SK-MEL-5 (cell line): ENCODE results near the gene ZSCAN16. TPM values are rescaled to one million over a fixed set of nuclear protein-coding genes. Genes with fewer than 3 reads are reported as not detected.
A peak's percentile ranks its signal among the peaks of the same experiment; 100 is the strongest.
"Not testable (repeated sequence)": the region's sequence is repeated elsewhere in the genome, so short reads cannot be mapped to it uniquely, and the experiment has no call there.

Experiments used
- DNase-seq: peaks from one replicate; pipeline ENCODE4 v3.0.0-alpha.2; 2016; ENCODE audit warnings: low read depth, low spot score
- in situ Hi-C: cut with HindIII; loops from 2 replicates; pipeline ENCODE4 v1.10.0; 2016; ENCODE audit warnings: low sequenced_read_pairs, high pct_unique_total_duplicates, low pct_unique_long_range_greater_than_20kb
- total RNA-seq: library from RNA; depleted of rRNA; stranded (reverse); fragments of >200 nt; shearing (Covaris generic); gene quantifications from 2 replicates; pipeline ENCODE4 v1.2.3, GENCODE V29; 2014

The ZSCAN16 gene
- total RNA-seq, 1 experiment from 2014 or later, result 2.1 TPM

GRCh38 chr6:28118217-28118616 is 6.2 kb upstream of the ZSCAN16 start:
- no peak for DNase-seq
- in situ Hi-C loops, result no loop called here

DNA sequence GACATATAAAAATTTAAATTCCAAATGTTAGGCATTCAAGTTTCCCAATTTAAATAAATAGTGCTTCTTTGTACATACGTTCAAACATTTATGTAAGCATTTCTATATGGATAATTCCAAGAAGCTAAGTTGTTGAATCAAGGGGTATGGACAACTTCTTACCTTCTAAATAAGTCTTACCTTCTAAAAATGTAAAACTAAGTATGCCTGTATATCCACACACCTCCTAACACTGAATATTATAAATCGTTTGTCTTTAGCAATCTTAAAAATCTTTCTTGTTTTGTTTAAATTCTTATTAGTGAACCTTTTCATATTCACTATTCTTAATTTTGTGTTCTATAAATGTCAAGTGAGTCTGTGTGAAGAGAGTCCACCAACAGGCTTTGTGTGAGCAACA is 2.5 kb upstream of the ZSCAN16 start:
- DNase-seq, result no peak
- in situ Hi-C loops, result no loop called here

DNA sequence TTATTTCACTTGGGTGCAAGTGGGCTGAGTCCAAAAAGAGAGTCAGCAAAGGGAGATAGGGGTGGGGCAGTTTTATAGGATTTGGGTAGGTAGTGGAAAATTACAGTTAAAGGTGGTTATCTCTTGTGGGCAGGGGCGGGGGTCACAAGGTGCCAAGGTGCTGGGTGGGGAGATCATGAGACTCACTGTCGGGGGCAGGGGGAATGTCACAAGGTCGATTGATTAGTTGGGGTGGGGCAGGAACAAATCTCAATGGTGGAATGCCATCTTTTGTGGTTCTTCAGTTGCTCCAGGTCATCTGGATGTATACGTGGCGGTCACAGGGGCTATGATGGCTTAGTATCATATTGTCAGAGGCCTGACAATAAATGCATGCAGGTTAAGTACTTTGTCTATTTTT is 2.1 kb upstream of the ZSCAN16 start:
- in situ Hi-C loops, DNase-seq: not testable (repeated sequence)

- DNase-seq, result no peak
- in situ Hi-C loops, result no loop called here
Observed at GRCh38 chr6:28124971-28125353, 553 bp downstream of the ZSCAN16 start.

DNA sequence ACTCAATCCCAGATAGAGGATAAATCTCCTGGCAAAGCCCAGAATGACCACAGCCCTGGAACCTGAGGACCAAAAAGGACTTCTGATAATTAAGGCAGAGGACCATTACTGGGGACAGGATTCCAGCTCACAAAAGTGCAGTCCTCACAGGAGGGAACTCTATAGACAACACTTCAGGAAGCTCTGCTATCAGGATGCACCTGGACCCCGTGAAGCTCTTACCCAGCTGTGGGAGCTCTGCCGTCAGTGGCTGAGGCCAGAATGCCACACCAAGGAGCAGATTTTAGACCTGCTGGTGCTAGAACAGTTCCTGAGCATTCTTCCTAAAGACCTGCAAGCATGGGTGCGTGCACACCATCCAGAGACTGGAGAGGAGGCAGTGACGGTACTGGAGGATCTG is 992 bp downstream of the ZSCAN16 start:
- in situ Hi-C loops, result no loop called here
- no peak for DNase-seq

DNA sequence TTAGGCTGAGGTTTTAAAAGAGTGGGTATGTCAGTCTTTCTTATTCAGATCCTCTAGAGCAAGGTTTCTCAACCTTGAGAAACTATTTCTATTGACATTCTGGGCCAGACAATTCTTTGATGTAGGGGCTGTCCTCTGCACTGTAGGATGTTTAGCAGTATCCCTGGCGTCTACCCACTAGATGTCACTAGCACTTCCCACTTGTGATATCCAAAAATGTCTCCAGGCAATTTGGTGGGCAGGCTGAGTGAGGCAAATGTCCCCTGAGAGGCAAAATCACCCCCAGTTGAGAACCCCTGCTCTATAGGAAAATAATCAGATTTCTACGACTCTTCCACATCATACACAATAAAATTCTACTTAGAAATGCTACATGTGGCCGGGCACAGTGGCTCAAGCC is 9.6 kb downstream of the ZSCAN16 start:
- in situ Hi-C loops, result no loop called here
- DNase-seq, result peak; percentile 82

DNA sequence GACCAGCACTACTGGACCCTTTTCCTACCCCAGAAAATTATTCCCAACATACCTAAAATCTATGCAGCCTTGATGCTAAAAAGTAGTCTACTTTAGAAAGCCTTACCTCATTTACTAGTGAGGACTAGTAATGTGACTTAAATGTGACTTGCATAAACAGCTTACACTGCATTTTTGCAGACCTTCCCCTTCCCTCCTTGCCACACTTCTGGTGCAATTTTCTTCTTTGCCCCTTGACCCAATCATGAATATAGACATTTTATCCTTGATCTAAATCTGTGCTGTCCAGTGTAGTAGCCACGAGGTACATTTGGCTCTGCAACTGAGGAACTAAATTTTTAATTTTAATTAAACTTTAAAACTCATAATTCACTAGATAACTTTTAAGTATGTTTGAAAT is 10.3 kb downstream of the ZSCAN16 start:
- DNase-seq, result peak; percentile 14
- in situ Hi-C loops, result no loop called here

DNA sequence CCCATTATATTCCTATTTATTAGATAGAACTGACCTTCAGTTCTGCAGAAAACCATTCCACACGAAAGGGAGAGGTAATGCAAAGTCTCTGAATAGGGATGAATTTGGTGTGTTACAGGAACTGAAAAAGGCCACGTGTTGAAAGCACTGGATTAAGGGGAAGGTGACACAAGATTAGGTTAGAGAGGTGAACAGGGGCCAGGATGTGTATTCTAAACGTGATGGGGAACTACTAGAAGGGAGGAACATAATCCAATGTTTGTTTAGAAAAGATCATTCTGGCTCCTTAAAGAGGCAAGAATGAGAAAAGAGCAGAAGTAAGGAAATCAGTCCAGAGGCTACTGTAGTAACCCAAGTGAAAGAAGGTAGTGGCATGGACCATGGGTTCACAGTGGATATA is 11.0 kb downstream of the ZSCAN16 start:
- in situ Hi-C loops, result no loop called here
- no peak for DNase-seq

DNA sequence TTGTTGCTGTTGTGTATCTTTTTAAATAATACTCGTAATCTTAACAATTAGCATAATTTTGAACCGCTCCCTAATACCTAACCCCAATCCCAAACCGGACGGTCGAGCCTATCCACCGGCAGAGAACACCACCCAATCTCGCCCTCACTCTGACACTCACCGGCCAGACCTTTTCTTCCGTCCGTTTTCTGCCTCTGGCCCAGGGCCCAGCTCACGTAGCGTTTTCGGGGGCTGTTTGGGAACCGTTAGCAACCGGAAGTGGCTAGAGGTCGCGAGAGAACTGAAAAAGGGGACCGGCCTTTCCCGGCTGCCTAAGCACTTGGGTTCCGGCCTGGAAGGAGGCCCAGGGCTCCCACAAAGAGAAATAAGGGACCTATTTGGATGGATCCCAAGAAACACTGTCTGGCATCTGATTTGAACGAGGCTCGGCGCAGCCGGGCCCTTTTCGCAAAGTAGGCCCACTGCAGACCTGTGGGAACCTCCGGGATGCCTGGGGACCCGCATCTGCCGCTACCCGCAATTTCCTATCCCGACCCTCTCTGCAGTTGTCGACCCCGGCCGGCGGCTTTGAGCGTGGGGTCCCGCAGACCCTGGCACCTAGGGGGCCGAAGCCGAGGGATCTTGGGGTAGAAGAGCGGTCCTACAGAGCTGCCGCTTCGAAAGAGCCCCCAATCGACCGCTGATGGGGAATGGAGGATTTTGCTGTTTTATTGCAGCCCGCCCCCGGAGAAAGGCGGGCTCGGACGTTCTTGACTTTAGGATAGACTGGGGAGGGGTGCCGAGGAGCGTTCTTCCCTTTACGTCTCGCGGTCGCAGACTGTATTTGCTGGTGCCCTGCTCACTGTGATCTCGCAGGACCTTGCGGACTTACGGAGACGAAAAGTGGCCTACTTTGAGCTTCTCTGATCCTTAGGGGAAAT is 12.4 kb downstream of the ZSCAN16 start:
- peak; percentile 92 for DNase-seq
- in situ Hi-C loops, result no loop called here

- DNase-seq, result no peak
- in situ Hi-C loops, result no loop called here
Observed at GRCh38 chr6:28137505-28137981, 13.1 kb downstream of the ZSCAN16 start.

DNA sequence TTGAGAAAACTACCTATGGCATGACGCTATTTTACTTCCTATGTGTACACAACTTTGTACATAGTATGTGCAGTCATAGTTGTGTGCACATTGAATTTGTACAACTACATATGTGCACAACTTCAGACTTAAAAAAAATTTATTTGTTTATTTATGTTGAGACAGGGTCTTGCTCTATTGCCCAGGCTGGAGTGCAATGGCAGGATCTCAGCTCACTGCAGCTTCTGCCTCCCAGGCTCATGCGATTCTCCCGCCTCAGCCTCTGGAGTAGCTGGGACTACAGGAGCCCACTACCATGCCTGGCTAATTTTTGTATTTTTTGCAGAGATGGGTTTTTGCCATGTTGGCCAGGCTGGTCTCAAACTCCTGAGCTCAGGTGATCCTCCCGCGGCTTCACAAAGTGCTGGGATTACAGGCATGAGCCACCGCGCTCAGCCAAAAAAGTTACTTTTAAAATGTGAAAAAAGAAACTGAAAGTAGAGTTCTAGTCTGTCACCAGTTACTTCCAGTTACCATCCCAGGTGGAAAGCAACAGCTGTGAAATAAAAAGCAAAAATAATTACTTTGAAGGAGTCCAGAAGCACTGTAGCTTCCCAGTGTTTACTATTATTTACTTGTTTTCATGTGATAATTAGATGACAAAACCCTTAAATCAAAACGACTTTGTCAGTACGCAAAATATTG is 15.6 kb downstream of the ZSCAN16 start:
- in situ Hi-C loops, result no loop called here
- DNase-seq, result no peak

DNA sequence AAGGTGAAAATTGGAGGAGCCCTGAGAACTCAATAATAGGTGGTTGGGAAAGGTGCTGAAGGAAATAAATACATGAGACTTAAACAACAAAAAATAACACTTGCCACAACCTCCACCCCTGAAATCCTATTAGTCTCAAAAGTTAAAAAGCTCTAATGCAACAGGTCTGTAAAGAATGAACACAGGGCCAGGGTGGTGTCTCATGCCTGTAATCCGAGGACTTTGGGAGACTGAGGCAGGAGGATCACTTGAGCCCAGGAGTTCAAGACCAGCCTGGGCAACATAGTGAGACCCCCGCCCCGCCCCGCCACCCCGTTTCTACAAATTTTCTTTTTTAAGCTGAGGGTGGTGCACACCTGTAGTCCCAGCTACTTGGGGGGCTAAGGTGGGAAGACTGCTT is 16.2 kb downstream of the ZSCAN16 start:
- in situ Hi-C loops, result no loop called here
- DNase-seq, result no peak

DNA sequence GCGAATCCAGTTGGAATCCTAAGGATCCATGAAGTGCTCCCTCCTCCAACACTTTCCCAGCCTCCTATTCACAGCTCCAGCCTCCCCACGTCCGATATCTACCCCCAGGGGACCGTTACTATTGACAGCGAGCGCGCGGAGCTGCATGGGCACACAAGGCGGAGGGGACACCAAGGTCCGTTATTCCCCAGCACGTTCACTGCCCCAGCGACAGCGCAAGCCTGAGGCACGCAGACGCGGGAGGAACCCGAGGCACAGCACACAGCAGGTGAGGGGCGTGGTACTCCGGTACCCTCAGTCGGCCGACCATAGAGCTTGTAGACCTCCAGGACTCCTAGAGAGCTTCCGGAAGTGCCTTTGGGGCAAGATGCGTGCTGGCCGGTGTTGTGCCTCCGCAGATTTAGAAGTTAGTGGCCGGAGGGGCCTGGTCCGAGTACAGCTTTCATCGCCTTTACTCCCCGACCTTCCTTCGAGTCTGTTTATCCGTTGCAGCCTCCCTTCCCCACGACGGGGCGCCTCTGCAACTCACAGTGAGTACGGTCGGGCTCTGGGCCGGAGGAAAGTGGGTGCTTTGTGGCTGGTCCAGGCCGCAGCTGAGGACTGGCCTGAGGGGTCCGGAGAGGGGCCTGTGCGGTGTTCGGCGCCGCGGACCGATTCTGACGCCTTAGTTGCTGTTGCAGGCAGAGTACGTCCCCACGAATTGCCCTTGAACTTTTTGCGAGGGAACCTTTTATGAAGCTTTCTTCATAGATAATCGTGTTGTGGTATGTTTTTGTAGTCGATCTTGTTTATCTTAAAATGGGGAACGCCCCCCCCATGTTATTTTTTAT is 17.3 kb downstream of the ZSCAN16 start, which contains the start of gene ZKSCAN8:
Gene ZKSCAN8 (plus strand): TSS at position 384 of the 830 bp plus-strand sequence. CDS start 6,525 bp downstream, outside the sequence.
- peak; percentile 90 for DNase-seq
- in situ Hi-C loops, result no loop called here

GRCh38 chr6:28142446-28142845 is 18.0 kb downstream of the ZSCAN16 start:
- in situ Hi-C loops, result no loop called here
- DNase-seq, result no peak

GRCh38 chr6:28145231-28145630 is 20.8 kb downstream of the ZSCAN16 start:
- no peak for DNase-seq
- in situ Hi-C loops, result no loop called here

GRCh38 chr6:28152531-28152930 is 28.1 kb downstream of the ZSCAN16 start:
- in situ Hi-C loops, result no loop called here
- DNase-seq, result no peak

GRCh38 chr6:28153546-28153945 is 29.1 kb downstream of the ZSCAN16 start:
- no peak for DNase-seq
- in situ Hi-C loops, result no loop called here

DNA sequence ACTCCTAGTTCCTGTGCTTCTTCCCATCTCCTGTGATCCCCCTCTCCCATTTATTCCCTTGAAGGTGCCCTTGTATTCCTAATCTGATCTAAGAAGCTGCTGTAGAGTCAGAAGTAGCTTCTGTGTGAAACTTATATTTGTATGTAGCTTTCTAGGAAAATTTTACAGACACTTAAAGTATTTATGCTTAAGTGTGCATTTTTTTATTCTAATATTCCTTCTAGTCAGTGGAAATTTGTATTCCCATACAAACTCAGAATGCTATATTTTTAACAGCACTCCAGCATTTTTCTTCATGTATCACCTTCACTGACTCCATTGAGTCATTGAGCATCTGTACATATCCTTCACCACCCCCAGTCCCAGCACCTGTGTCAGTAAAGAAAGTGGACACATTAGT is 29.9 kb downstream of the ZSCAN16 start:
- DNase-seq, result no peak
- in situ Hi-C loops, result no loop called here
